Gastrocnemius medialis (tissue), 4 donors: ENCODE data around the gene MARCHF9. TPM values are rescaled to one million over a fixed set of nuclear protein-coding genes. Genes with fewer than 3 reads are reported as not detected.

Experiments
- ATAC-seq, 2 donors: fragments of 150-250 bp; one replicate each; pipeline ENCODE4 v1.9.1; 2016
- DNase-seq, 2 donors: peaks; one replicate each; pipeline ENCODE4 v3.0.0-alpha.2; 2019
- H3K27ac ChIP-seq, 4 donors: fragments of 200-600 bp; sonication (generic); 1 replicate in 1 of 4; 2 replicates in 3 of 4; pipeline ENCODE4 v1.5.1; 2016 to 2018; ENCODE audit warnings: mild to moderate bottlenecking in 2 of 4, moderate library complexity in 1 of 4
- H3K27me3 ChIP-seq, 3 donors: fragments of 200-600 bp; sonication (generic) in 2 of 3; 1 replicate in 1 of 3; 2 replicates in 2 of 3; pipeline versions ENCODE4 v1.5.1 to v1.6.0; 2016 to 2019; ENCODE audit warnings: mild to moderate bottlenecking in 1 of 3, moderate library complexity in 1 of 3
- H3K36me3 ChIP-seq, 2 donors: fragments of 200-600 bp; sonication (generic) in 1 of 2; one replicate each; pipeline ENCODE4 v1.5.1; 2017 to 2018
- H3K4me1 ChIP-seq, 2 donors: fragments of 200-600 bp; sonication (generic) in 1 of 2; one replicate each; pipeline ENCODE4 v1.5.1; 2016 to 2017; ENCODE audit warnings: mild to moderate bottlenecking in 2 of 2
- H3K4me3 ChIP-seq, 4 donors: fragments of 200-600 bp; sonication (generic) in 3 of 4; 1 replicate in 1 of 4; 2 replicates in 3 of 4; pipeline ENCODE4 v1.5.1; 2016 to 2019; ENCODE audit warnings: mild to moderate bottlenecking in 2 of 4
- H3K9me3 ChIP-seq, 3 donors: fragments of 200-600 bp; sonication (generic) in 2 of 3; 1 replicate in 1 of 3; 2 replicates in 2 of 3; pipeline ENCODE4 v1.5.1; 2016 to 2019
- CTCF ChIP-seq, 5 experiments: fragments of 450-650 bp in 3 of 5; fragments of 200-600 bp in 2 of 5; sonication (generic) in 2 of 5; IDR thresholded peaks in 4 of 5; conservative IDR thresholded peaks in 1 of 5; 1 replicate in 4 of 5; 2 replicates in 1 of 5; pipeline ENCODE4 v1.5.1; 2016 to 2019; ENCODE audit warnings: antibody characterized with exemption in 5 of 5, mild to moderate bottlenecking in 3 of 5, moderate library complexity in 3 of 5
- POLR2A ChIP-seq, 2 donors: fragments of 450-650 bp; IDR thresholded peaks; one replicate each; pipeline ENCODE4 v1.6.1; 2017; ENCODE audit warnings: antibody characterized with exemption in 2 of 2, mild to moderate bottlenecking in 2 of 2, moderate library complexity in 2 of 2
- in situ Hi-C, 4 donors: fragments of 200-750 bp; cut with MboI; loops; one replicate each; pipeline versions ENCODE4 v1.15.0 to v1.8.0; 2017; ENCODE audit warnings: low sequenced_read_pairs in 4 of 4
- intact Hi-C: fragments of 100-400 bp; cut with DNase I; formaldehyde crosslinking; loops from one replicate; pipeline ENCODE4 v1.15.1; 2023; ENCODE audit warnings: low total_unique reads
- total RNA-seq, 4 donors: library from RNA; depleted of rRNA; stranded (reverse); fragments of >200 nt; gene quantifications; one replicate each; pipeline versions ENCODE4 v1.1.0 to v1.2.3, GENCODE V29; 2016

MARCHF9 gene
- total RNA-seq, 4 donors from 2014 or later: 4.8 to 11.3 (median 7.9) TPM

DNA sequence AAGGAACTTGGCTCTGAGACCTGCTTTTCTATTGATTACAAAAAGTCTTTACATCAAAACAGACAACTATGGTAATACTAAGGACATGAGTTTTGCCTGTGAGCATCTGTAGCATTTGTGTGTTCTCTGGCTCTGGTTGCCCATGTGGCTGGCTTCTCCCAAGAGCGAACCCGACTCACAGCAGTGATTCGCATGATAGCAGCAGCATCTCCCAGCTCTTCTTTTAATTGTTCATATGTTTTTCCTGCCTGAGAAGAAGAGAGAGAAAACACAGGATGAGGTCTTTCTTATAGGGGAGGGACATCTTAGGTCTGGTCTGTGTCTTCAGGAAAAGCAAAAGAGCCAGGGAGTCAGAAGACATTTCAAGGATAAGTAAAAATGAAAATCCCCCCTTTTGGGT, 46.1 kb downstream of the MARCHF9 start:
- Histone ChIP-seq H3K36me3 (peaks cover 0 to 87% of the 10 kb centered on the region in 2 donors), H3K4me3 (no peak overlapping the region), H3K27me3 (no peaks in the 10 kb centered on the region), H3K4me1 (peaks cover 0 to 4% of the 10 kb centered on the region in 2 donors), H3K27ac (no peak overlapping the region), H3K9me3 (no peaks in the 10 kb centered on the region)
- no peak for DNase-seq
- no peak for ATAC-seq
- TF ChIP-seq POLR2A (IDR thresholded peaks at IDR 0.05) (no peak), CTCF (IDR thresholded peaks at IDR 0.05 in 4 of 5, conservative IDR thresholded peaks at IDR 0.05 in 1 of 5) (no peak)
- in situ Hi-C loops: loop anchor here in 1 of 4 donors (10.0 kb wide), 1 partner anchor 114 kb away; no protein-coding TSS in a partner anchor
- intact Hi-C loops: no loop called here

DNA sequence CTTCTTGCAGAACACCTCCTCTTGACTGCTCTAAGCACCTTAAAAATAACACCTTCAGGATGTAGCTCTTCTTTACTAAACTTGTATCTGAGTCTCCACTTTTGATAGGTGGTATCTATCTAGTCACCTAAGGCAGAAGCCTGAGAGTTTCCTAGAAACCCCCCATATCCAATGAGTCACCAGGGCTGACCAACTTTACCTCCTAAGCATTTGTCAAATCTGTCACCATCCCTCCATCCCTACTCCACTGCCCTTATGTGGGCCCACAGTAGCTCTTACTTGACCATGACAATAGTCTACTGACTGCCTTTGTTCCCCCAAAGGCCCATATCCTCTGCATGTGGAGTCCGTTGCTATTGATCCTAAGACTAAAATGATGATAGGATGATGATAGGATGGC, 47.7 kb downstream of the MARCHF9 start:
- Histone ChIP-seq H3K4me3 (no peak overlapping the region), H3K9me3 (no peaks in the 10 kb centered on the region), H3K27ac (no peak overlapping the region), H3K27me3 (no peaks in the 10 kb centered on the region), H3K4me1 (peaks cover 0 to 4% of the 10 kb centered on the region in 2 donors), H3K36me3 (peaks cover 0 to 87% of the 10 kb centered on the region in 2 donors)
- DNase-seq: no peak
- ATAC-seq: no peak
- no peak for TF ChIP-seq POLR2A (IDR thresholded peaks at IDR 0.05)
- TF ChIP-seq CTCF (IDR thresholded peaks at IDR 0.05 in 4 of 5, conservative IDR thresholded peaks at IDR 0.05 in 1 of 5): no peak
- intact Hi-C loops (loop anchor here (1.0 kb wide), 1 partner anchor 103 kb away; no protein-coding TSS in a partner anchor), in situ Hi-C loops (loop anchor here in 1 of 4 donors (10.0 kb wide), 1 partner anchor 112 kb away; no protein-coding TSS in a partner anchor)

- intact Hi-C loops: loop anchor here (1.0 kb wide), 1 partner anchor 102 kb away; no protein-coding TSS in a partner anchor
- peaks cover 0 to 94% of the 10 kb centered on the region in 2 donors for H3K36me3 ChIP-seq
- H3K27me3 ChIP-seq: no peaks in the 10 kb centered on the region
- TF ChIP-seq CTCF (IDR thresholded peaks at IDR 0.05 in 4 of 5, conservative IDR thresholded peaks at IDR 0.05 in 1 of 5) (peak; percentile 61 to 76 (median 74)), POLR2A (IDR thresholded peaks at IDR 0.05) (no peak)
- no peaks in the 10 kb centered on the region for H3K9me3 ChIP-seq
- peaks cover 0 to 4% of the 10 kb centered on the region in 2 donors for H3K4me1 ChIP-seq
- ATAC-seq (peak in 1 of 2 donors; percentile 74), DNase-seq (no peak)
- peak overlapping the region in 3 of 4 donors; percentile 5 to 32 (median 9) for H3K27ac ChIP-seq
- no peak overlapping the region for H3K4me3 ChIP-seq
- in situ Hi-C loops: loop anchor here in 1 of 4 donors (10.0 kb wide), 1 partner anchor 111 kb away; no protein-coding TSS in a partner anchor
Measured at GRCh38 chr12:57803319-57803893, 48.5 kb downstream of the MARCHF9 start.

DNA sequence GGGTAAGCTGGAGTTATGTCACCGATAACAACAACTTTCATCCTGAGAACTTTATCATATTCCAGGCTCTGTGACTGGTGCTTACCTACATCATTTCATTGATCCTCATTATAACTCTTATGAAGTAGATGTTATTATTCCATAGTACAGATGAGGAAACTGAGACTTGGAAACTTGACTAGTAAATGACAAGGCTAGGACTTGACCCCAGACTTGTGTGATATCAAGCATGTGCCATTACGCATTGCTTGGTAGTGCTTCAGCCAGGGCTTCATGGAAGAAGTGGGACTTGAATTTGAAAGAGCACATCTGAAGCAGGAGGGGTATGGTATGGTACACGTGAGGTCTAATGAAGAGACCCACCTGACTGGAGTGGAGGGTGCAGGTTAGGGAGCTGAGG, 51.8 kb downstream of the MARCHF9 start:
- Histone ChIP-seq H3K27me3 (no peaks in the 10 kb centered on the region), H3K36me3 (peaks cover 0 to 94% of the 10 kb centered on the region in 2 donors), H3K4me1 (peaks cover 0 to 4% of the 10 kb centered on the region in 2 donors), H3K9me3 (no peaks in the 10 kb centered on the region), H3K4me3 (no peak overlapping the region), H3K27ac (no peak overlapping the region)
- TF ChIP-seq POLR2A (IDR thresholded peaks at IDR 0.05) (no peak), CTCF (IDR thresholded peaks at IDR 0.05 in 4 of 5, conservative IDR thresholded peaks at IDR 0.05 in 1 of 5) (no peak)
- intact Hi-C loops (no loop called here), in situ Hi-C loops (loop anchor here in 1 of 4 donors (10.0 kb wide), 1 partner anchor 108 kb away; no protein-coding TSS in a partner anchor)
- DNase-seq: no peak
- ATAC-seq: no peak
